ENCODE data around the gene C13orf42. TPM values are rescaled to one million over a fixed set of nuclear protein-coding genes. Genes with fewer than 3 reads are reported as not detected.

Gene C13orf42
- total RNA-seq, 1 donor from 2014 or later, result not detected

GRCh38 chr13:51112771-51113170 is 1.7 kb upstream of the C13orf42 start:
- Histone ChIP-seq H3K9me3 (replicated peaks) (peaks cover 11% of the 10 kb centered on the region), H3K4me1 (no peaks in the 10 kb centered on the region), H3K4me3 (no peak overlapping the region), H3K27ac (replicated peaks) (no peak overlapping the region), H3K36me3 (no peaks in the 10 kb centered on the region), H3K27me3 (ENCODE audit: low read depth) (peaks cover 51% of the 10 kb centered on the region)
- intact Hi-C loops (cut with micrococcal nuclease), result no loop called here
- TF ChIP-seq CTCF (IDR thresholded peaks at IDR 0.05; ENCODE audit: borderline replicate concordance), result no peak
- no peak for DNase-seq

GRCh38 chr13:51111997-51112396 is 923 bp upstream of the C13orf42 start:
- no peaks in the 10 kb centered on the region for H3K4me1 ChIP-seq
- H3K9me3 ChIP-seq (replicated peaks), result peaks cover 4% of the 10 kb centered on the region
- H3K27ac ChIP-seq (replicated peaks), result no peak overlapping the region
- H3K36me3 ChIP-seq, result no peaks in the 10 kb centered on the region
- no peak overlapping the region for H3K4me3 ChIP-seq
- H3K27me3 ChIP-seq (ENCODE audit: low read depth), result peaks cover 52% of the 10 kb centered on the region
- intact Hi-C loops (cut with micrococcal nuclease), result no loop called here
- TF ChIP-seq CTCF (IDR thresholded peaks at IDR 0.05; ENCODE audit: borderline replicate concordance), result no peak
- no peak for DNase-seq

GRCh38 chr13:51107996-51108395 is 3.1 kb downstream of the C13orf42 start:
- H3K27me3 ChIP-seq (ENCODE audit: low read depth), result peaks cover 61% of the 10 kb centered on the region
- intact Hi-C loops (cut with micrococcal nuclease), result no loop called here
- no peaks in the 10 kb centered on the region for H3K4me1 ChIP-seq
- DNase-seq, result no peak
- H3K36me3 ChIP-seq, result no peaks in the 10 kb centered on the region
- H3K9me3 ChIP-seq (replicated peaks), result no peaks in the 10 kb centered on the region
- H3K4me3 ChIP-seq, result no peak overlapping the region
- no peak overlapping the region for H3K27ac ChIP-seq (replicated peaks)
- TF ChIP-seq CTCF (IDR thresholded peaks at IDR 0.05; ENCODE audit: borderline replicate concordance), result no peak

GRCh38 chr13:51105046-51105445 is 6.0 kb downstream of the C13orf42 start:
- TF ChIP-seq CTCF (IDR thresholded peaks at IDR 0.05; ENCODE audit: borderline replicate concordance), result no peak
- H3K4me1 ChIP-seq, result no peaks in the 10 kb centered on the region
- no peak overlapping the region for H3K27ac ChIP-seq (replicated peaks)
- intact Hi-C loops (cut with micrococcal nuclease), result no loop called here
- no peaks in the 10 kb centered on the region for H3K9me3 ChIP-seq (replicated peaks)
- H3K27me3 ChIP-seq (ENCODE audit: low read depth), result peaks cover 52% of the 10 kb centered on the region
- no peaks in the 10 kb centered on the region for H3K36me3 ChIP-seq
- DNase-seq, result no peak
- no peak overlapping the region for H3K4me3 ChIP-seq

- H3K9me3 ChIP-seq (replicated peaks), result no peaks in the 10 kb centered on the region
- no peaks in the 10 kb centered on the region for H3K36me3 ChIP-seq
- no peaks in the 10 kb centered on the region for H3K4me1 ChIP-seq
- H3K27ac ChIP-seq (replicated peaks), result no peak overlapping the region
- TF ChIP-seq CTCF (IDR thresholded peaks at IDR 0.05; ENCODE audit: borderline replicate concordance), result no peak
- DNase-seq, result no peak
- intact Hi-C loops (cut with micrococcal nuclease), result no loop called here
- H3K4me3 ChIP-seq, result no peak overlapping the region
- H3K27me3 ChIP-seq (ENCODE audit: low read depth), result peaks cover 49% of the 10 kb centered on the region
These were observed 9.3 kb downstream of the C13orf42 start for GRCh38 chr13:51101636-51102235.
